MCF 10A (cell line): Measurements from ENCODE around the gene DHX8. TPM values are rescaled to one million over a fixed set of nuclear protein-coding genes. Genes with fewer than 3 reads are reported as not detected.
A peak's percentile ranks its signal among the peaks of the same experiment; 100 is the strongest.
"Not testable (repeated sequence)": the region's sequence is repeated elsewhere in the genome, so short reads cannot be mapped to it uniquely, and the experiment has no call there.

Experiments used
- BruUV-seq: library from RNA; stranded (reverse); fragments of 400-500 nt; replicated peaks from 2 replicates; lab custom pipeline; 2021; lab: Mats Ljungman, UMichigan
- CTCF ChIA-PET: fragments of 300-600 bp; sonication (Branson Sonifier 250); formaldehyde crosslinking; extraction: SDS; loops from one replicate; lab custom pipeline; 2021; ENCODE audit warnings: antibody characterized with exemption, inconsistent platforms; lab: Yijun Ruan, JAX
- POLR2A ChIA-PET: fragments of 300-600, 350-650 bp; sonication (Branson Sonifier 250); formaldehyde crosslinking; extraction: SDS; loops from one replicate; lab custom pipeline; 2020; ENCODE audit warnings: antibody characterized with exemption, inconsistent platforms; lab: Yijun Ruan, JAX
- DNase-seq: peaks from one replicate; pipeline ENCODE4 v3.0.0-alpha.2; 2018; ENCODE audit not compliant: unreplicated experiment
- H3K27ac Mint-ChIP-seq: one replicate; pipeline ENCODE4 v1.8.0; 2022; ENCODE audit warnings: mild to moderate bottlenecking, low read depth, mixed read lengths; ENCODE audit not compliant: unreplicated experiment
- H3K27me3 Mint-ChIP-seq: one replicate; pipeline ENCODE4 v1.8.0; 2022; ENCODE audit warnings: mixed read lengths; ENCODE audit not compliant: insufficient read depth, unreplicated experiment
- H3K36me3 Mint-ChIP-seq: one replicate; pipeline ENCODE4 v1.8.0; 2022; ENCODE audit warnings: mild to moderate bottlenecking, moderate library complexity, mixed read lengths; ENCODE audit not compliant: insufficient read depth, unreplicated experiment
- H3K4me1 Mint-ChIP-seq: one replicate; pipeline ENCODE4 v1.8.0; 2022; ENCODE audit warnings: mixed read lengths; ENCODE audit not compliant: insufficient read depth, unreplicated experiment
- H3K4me3 Mint-ChIP-seq: one replicate; pipeline ENCODE4 v1.8.0; 2022; ENCODE audit warnings: mild to moderate bottlenecking, moderate library complexity, mixed read lengths; ENCODE audit not compliant: unreplicated experiment
- H3K9me3 Mint-ChIP-seq: one replicate; pipeline ENCODE4 v1.8.0; 2022; ENCODE audit warnings: mixed read lengths; ENCODE audit not compliant: unreplicated experiment
- intact Hi-C: fragments of 100-400 bp; cut with micrococcal nuclease; formaldehyde crosslinking; loops from 2 replicates; pipeline ENCODE4 v1.14.1; 2022
- total RNA-seq: library from RNA; stranded (reverse); gene quantifications from 2 replicates; pipeline ENCODE4 v1.2.3, GENCODE V29; 2022
- TF ChIP-seq, protein P1 (sequence below): fragments of 200-600 bp; IDR thresholded peaks from one replicate; pipeline ENCODE4 v1.8.0; 2022; ENCODE audit warnings: antibody characterized with exemption, mild to moderate bottlenecking; ENCODE audit not compliant: unreplicated experiment

DHX8 gene
- total RNA-seq, 1 experiment from 2014 or later = 56.9 TPM

DNA sequence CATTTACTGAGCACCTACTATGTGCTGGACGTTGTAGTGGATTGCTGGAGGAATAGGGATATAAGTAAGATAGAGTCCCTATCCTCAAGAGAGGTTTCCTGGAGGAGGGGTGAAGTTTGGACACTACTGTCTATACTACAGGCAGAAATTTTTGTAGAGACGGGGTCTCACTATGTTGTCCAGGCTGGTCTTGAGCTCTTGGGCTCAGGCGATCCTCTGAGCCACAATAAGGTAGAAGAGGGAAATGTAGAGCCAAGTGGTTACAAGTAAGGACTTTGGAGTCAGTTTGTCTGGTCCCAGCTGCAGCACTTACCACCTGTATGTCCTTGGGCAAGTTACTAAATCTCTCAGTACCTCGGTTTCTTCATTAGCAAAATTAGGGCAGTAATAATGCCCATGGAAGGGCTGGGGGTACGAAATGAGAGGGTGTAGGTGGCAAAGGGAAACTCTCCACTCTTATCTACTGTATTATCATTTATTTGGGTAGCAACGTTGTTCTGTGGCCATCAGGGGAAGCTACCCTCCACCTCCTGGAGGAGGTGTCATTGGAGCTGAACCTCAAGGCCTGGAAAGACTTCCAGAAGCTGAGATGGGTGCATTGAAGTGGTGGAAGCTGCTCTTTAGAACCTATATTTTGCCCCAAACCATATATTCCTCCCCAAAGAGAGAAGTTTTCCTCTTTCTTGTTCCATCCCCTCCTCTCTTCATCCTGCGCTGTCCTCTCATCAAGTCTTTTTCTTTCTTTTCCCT lies 34.9 kb upstream of the DHX8 start:
- ChIA-PET POLR2A (interaction anchor here (0.9 to 9.8 kb wide), 13 partner anchors 10 to 81 kb away, joined by 3 to 191 read pairs (median 7); partner anchors contain the start of genes ARL4D and DHX8), CTCF (interaction anchor here (0.7 to 1.7 kb wide), 4 partner anchors 10 to 33 kb away, joined by 3 to 8 read pairs (median 4); no protein-coding TSS in a partner anchor)
- TF ChIP-seq, protein P1, sequence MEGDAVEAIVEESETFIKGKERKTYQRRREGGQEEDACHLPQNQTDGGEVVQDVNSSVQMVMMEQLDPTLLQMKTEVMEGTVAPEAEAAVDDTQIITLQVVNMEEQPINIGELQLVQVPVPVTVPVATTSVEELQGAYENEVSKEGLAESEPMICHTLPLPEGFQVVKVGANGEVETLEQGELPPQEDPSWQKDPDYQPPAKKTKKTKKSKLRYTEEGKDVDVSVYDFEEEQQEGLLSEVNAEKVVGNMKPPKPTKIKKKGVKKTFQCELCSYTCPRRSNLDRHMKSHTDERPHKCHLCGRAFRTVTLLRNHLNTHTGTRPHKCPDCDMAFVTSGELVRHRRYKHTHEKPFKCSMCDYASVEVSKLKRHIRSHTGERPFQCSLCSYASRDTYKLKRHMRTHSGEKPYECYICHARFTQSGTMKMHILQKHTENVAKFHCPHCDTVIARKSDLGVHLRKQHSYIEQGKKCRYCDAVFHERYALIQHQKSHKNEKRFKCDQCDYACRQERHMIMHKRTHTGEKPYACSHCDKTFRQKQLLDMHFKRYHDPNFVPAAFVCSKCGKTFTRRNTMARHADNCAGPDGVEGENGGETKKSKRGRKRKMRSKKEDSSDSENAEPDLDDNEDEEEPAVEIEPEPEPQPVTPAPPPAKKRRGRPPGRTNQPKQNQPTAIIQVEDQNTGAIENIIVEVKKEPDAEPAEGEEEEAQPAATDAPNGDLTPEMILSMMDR = no peak
- H3K4me1 Mint-ChIP-seq = peaks cover 25% of the 10 kb centered on the region
- intact Hi-C loops = no loop called here
- no peak for DNase-seq
- BruUV-seq = no TSS peak
- H3K36me3 Mint-ChIP-seq = no peaks in the 10 kb centered on the region
- no peaks in the 10 kb centered on the region for H3K27me3 Mint-ChIP-seq
- no peak overlapping the region for H3K4me3 Mint-ChIP-seq
- no peaks in the 10 kb centered on the region for H3K9me3 Mint-ChIP-seq
- H3K27ac Mint-ChIP-seq = peak overlapping the region; percentile 68

DNA sequence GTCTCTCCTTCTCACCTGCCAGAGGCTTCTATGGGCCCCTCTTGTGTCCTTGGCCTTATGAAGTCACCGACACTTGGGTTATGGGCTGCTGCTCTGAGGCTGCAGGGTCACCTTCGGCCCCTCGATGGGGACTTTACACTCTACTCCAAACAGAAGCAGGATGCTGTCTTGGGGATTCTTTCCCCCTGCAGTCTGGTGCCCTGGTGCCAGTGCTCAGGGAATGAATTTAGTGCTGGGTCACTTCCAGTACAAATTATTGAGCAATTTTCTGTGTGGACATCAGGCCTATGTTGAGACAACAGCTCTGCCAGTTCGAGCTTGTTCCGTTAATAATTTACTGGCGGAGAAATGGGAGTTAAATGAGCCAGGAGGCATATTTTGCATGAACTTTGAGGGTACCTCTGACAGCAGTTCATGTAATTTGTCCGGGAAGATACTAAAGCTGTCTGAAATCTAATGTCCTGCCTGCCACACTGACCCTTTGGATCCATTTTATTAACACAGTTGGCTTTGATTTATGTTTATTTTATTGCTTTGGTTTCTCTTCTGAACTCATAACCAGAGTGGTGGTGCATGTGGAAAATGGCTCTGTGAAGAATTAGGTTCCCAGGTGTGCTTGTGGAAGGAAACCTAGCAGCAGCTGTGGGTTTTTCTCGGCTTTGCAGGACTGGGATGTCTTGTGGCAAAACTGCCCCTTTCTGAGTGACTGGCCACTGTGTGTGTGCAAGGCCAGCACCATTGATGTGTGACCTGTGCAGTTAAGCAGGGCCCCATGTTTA lies 34.1 kb upstream of the DHX8 start:
- Mint-ChIP-seq H3K27me3 (no peaks in the 10 kb centered on the region), H3K36me3 (no peaks in the 10 kb centered on the region), H3K4me1 (peaks cover 17% of the 10 kb centered on the region), H3K4me3 (no peak overlapping the region), H3K27ac (peak overlapping the region; percentile 68), H3K9me3 (no peaks in the 10 kb centered on the region)
- intact Hi-C loops = no loop called here
- peak; percentile 82 for DNase-seq
- no TSS peak for BruUV-seq
- ChIA-PET CTCF (interaction anchor here (0.7 to 1.7 kb wide), 7 partner anchors 9 to 49 kb away, joined by 3 to 8 read pairs (median 4); partner anchors contain the start of gene DHX8), POLR2A (interaction anchor here (0.6 to 9.8 kb wide), 17 partner anchors 9 to 89 kb away, joined by 3 to 191 read pairs (median 6); partner anchors contain the start of genes ARL4D and DHX8)
- TF ChIP-seq, protein P1 = no peak

DNA sequence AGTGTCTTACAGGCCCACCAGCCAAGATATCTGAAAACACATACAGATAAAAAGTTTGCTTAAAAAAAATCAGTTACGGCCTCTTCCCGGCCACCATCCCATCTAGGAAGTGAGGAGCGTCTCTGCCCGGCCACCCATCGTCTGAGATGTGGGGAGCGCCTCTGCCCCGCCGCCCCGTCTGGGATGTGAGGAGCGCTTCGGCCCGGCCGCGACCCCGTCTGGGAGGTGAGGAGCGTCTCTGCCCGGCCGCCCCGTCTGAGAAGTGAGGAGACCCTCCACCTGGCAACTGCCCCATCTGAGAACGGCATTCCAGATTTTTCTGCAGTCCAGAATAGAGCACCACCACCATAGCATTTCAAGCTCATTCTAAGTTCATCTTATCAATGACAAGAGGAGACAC lies 33.0 kb upstream of the DHX8 start:
- DNase-seq, H3K9me3 Mint-ChIP-seq: not testable (repeated sequence)
- CTCF ChIA-PET = interaction anchor here (0.7 kb wide), 1 partner anchor 33 kb away, joined by 3 read pairs; the partner anchor contains the start of gene DHX8

DNA sequence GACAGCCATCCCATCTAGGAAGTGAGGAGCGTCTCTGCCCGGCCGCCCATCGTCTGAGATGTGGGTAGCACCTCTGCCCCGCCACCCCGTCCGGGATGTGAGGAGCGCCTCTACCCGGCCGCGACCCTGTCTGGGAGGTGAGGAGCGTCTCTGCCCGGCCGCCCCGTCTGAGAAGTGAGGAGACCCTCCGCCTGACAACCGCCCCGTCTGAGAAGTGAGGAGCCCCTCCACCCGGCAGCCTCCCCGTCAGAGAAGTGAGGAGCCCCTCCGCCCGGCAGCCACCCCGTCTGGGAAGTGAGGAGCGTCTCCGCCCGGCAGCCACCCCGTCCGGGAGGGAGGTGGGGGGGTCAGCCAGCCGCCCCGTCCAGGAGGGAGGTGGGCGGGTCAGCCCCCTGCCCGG lies 32.0 kb upstream of the DHX8 start:
- H3K27me3 Mint-ChIP-seq, DNase-seq, H3K27ac Mint-ChIP-seq, H3K9me3 Mint-ChIP-seq, BruUV-seq, H3K36me3 Mint-ChIP-seq, POLR2A ChIA-PET, CTCF ChIA-PET, intact Hi-C loops, H3K4me3 Mint-ChIP-seq: not testable (repeated sequence)
- peaks cover 21% of the 10 kb centered on the region for H3K4me1 Mint-ChIP-seq

More for the DNA sequence above, 33.0 kb upstream of the DHX8 start:
- H3K27ac Mint-ChIP-seq, H3K36me3 Mint-ChIP-seq, H3K27me3 Mint-ChIP-seq, BruUV-seq, intact Hi-C loops, H3K4me3 Mint-ChIP-seq: not testable (repeated sequence)
- POLR2A ChIA-PET = interaction anchor here (6.0 to 9.8 kb wide), 3 partner anchors 8 to 50 kb away, joined by 101 to 191 read pairs (median 161); partner anchors contain the start of gene ARL4D
- H3K4me1 Mint-ChIP-seq = peaks cover 14% of the 10 kb centered on the region
